ENCODE data around the gene MSN.
"Not testable (repeated sequence)": the region's sequence is repeated elsewhere in the genome, so short reads cannot be mapped to it uniquely, and the experiment has no call there.

The MSN gene
- long read RNA-seq, donor 1, transcript MSN-201 (13 exons, 3,944 nt): major isoform, 26 of 88 reads
- long read RNA-seq, donor 1, partial matches to known transcripts: 62 of 88 reads
- long read RNA-seq, donor 1, other reads (novel, unspliced or antisense): 0 of 88 reads
- long read RNA-seq, donor 2, transcript MSN-201 (13 exons, 3,944 nt): major isoform, 18 of 57 reads
- long read RNA-seq, donor 2, partial matches to known transcripts: 34 of 57 reads
- long read RNA-seq, donor 2, other reads (novel, unspliced or antisense): 5 of 57 reads
- long read RNA-seq, donor 3, transcript MSN-201 (13 exons, 3,944 nt): major isoform, 10 of 62 reads
- long read RNA-seq, donor 3, partial matches to known transcripts: 47 of 62 reads
- long read RNA-seq, donor 3, other reads (novel, unspliced or antisense): 5 of 62 reads
- long read RNA-seq, donor 4, transcript MSN-201 (13 exons, 3,944 nt): major isoform, 12 of 129 reads
- long read RNA-seq, donor 4, partial matches to known transcripts: 117 of 129 reads
- long read RNA-seq, donor 4, other reads (novel, unspliced or antisense): 0 of 129 reads
- long read RNA-seq, donor 5, transcript MSN-201 (13 exons, 3,944 nt): major isoform, 21 of 65 reads
- long read RNA-seq, donor 5, partial matches to known transcripts: 37 of 65 reads
- long read RNA-seq, donor 5, other reads (novel, unspliced or antisense): 7 of 65 reads
- long read RNA-seq, donor 6, transcript MSN-201 (13 exons, 3,944 nt): major isoform, 31 of 105 reads
- long read RNA-seq, donor 6, partial matches to known transcripts: 74 of 105 reads
- long read RNA-seq, donor 6, other reads (novel, unspliced or antisense): 0 of 105 reads
- long read RNA-seq, donor 7, transcript MSN-201 (13 exons, 3,944 nt): major isoform, 26 of 235 reads
- long read RNA-seq, donor 7, partial matches to known transcripts: 201 of 235 reads
- long read RNA-seq, donor 7, other reads (novel, unspliced or antisense): 8 of 235 reads
- long read RNA-seq, donor 8, transcript MSN-201 (13 exons, 3,944 nt): major isoform, 29 of 149 reads
- long read RNA-seq, donor 8, partial matches to known transcripts: 106 of 149 reads
- long read RNA-seq, donor 8, other reads (novel, unspliced or antisense): 13 of 149 reads

GRCh38 chrX:65667503-65668376 is at the start of gene MSN:
MSN (plus strand) TSS chrX:65667654; CDS start chrX:65667842, 188 bp downstream.
- peak; percentile 76 for DNase-seq

GRCh38 chrX:65620096-65620705 is 47.3 kb upstream of the MSN start:
- not testable (repeated sequence) for DNase-seq

- no peak for DNase-seq
Observed at GRCh38 chrX:65630771-65631170, 36.7 kb upstream of the MSN start.

- DNase-seq: no peak
Observed at GRCh38 chrX:65633826-65634225, 33.6 kb upstream of the MSN start.

- no peak for DNase-seq
Observed at GRCh38 chrX:65634732-65635131, 32.7 kb upstream of the MSN start.

GRCh38 chrX:65635378-65635777 is 32.1 kb upstream of the MSN start:
- DNase-seq: no peak

- no peak for DNase-seq
Observed at GRCh38 chrX:65635822-65636221, 31.6 kb upstream of the MSN start.

- DNase-seq: not testable (repeated sequence)
Observed at GRCh38 chrX:65636261-65636660, 31.2 kb upstream of the MSN start.

- no peak for DNase-seq
Observed at GRCh38 chrX:65637335-65637734, 30.1 kb upstream of the MSN start.

GRCh38 chrX:65642914-65643491 is 24.5 kb upstream of the MSN start:
- DNase-seq: no peak

- DNase-seq: no peak
Observed at GRCh38 chrX:65643531-65644052, 23.9 kb upstream of the MSN start.

GRCh38 chrX:65644621-65645289 is 22.7 kb upstream of the MSN start:
- no peak for DNase-seq

GRCh38 chrX:65647801-65648200 is 19.7 kb upstream of the MSN start:
- no peak for DNase-seq

- DNase-seq: no peak
Observed at GRCh38 chrX:65652098-65652497, 15.4 kb upstream of the MSN start.

GRCh38 chrX:65657009-65657441 is 10.4 kb upstream of the MSN start:
- not testable (repeated sequence) for DNase-seq

GRCh38 chrX:65657659-65658058 is 9.8 kb upstream of the MSN start:
- no peak for DNase-seq

- no peak for DNase-seq
Observed at GRCh38 chrX:65658229-65658628, 9.2 kb upstream of the MSN start.

- DNase-seq: no peak
Observed at GRCh38 chrX:65667157-65667502, 324 bp upstream of the MSN start.

- peak; percentile 56 for DNase-seq
Observed at GRCh38 chrX:65668377-65669310, 1.2 kb downstream of the MSN start.

All from right kidney (tissue), 9 donors.